Tibial nerve (tissue), 4 donors: Measurements from ENCODE around the gene M1AP.

Experiments
- CTCF ChIP-seq, 5 experiments: fragments of 200-600 bp in 3 of 5; fragments of 450-650 bp in 2 of 5; sonication (generic) in 3 of 5; IDR thresholded peaks; one replicate each; pipeline ENCODE4 v1.5.1; 2016 to 2019; ENCODE audit warnings: antibody characterized with exemption in 5 of 5, mild to moderate bottlenecking in 3 of 5, moderate library complexity in 2 of 5
- EP300 ChIP-seq, 2 donors: sonication (generic); formaldehyde crosslinking; IDR thresholded peaks; one replicate each; pipeline ENCODE4 v1.6.1; 2017; ENCODE audit warnings: antibody characterized with exemption in 2 of 2, mild to moderate bottlenecking in 1 of 2

- TF ChIP-seq CTCF (IDR thresholded peaks at IDR 0.05), result no peak
- no peak for TF ChIP-seq EP300 (IDR thresholded peaks at IDR 0.05)
Observed at GRCh38 chr2:74679615-74680014, 31.5 kb upstream of the M1AP start.
